GM21526 (cell line): ENCODE measurements around the gene ZNF665.
"Not testable (repeated sequence)": the region's sequence is repeated elsewhere in the genome, so short reads cannot be mapped to it uniquely, and the experiment has no call there.

Experiments
- ATAC-seq: cut with Tn5 transposase; IDR thresholded peaks from one replicate; pipeline ENCODE4 v1.9.1; 2021; ENCODE audit warnings: moderate library complexity; ENCODE audit not compliant: unreplicated experiment, low FRiP score

ZNF665 gene

GRCh38 chr19:53192771-53193534 lies at the start of gene ZNF665:
TSS of gene ZNF665 (minus strand) at chr19:53193358. CDS start at chr19:53182898, 10,460 bp downstream.
- ATAC-seq = no peak

- ATAC-seq = no peak
Observed at GRCh38 chr19:53237114-53237777, 44.1 kb upstream of the ZNF665 start.

- ATAC-seq = no peak
Observed at GRCh38 chr19:53224606-53225005, 31.4 kb upstream of the ZNF665 start.

- not testable (repeated sequence) for ATAC-seq
Observed at GRCh38 chr19:53222716-53223115, 29.6 kb upstream of the ZNF665 start.

GRCh38 chr19:53212703-53213320 lies 19.7 kb upstream of the ZNF665 start:
- no peak for ATAC-seq

- ATAC-seq = not testable (repeated sequence)
Observed at GRCh38 chr19:53211554-53211953, 18.4 kb upstream of the ZNF665 start.

GRCh38 chr19:53196777-53197396 lies 3.7 kb upstream of the ZNF665 start:
- ATAC-seq = no peak

- ATAC-seq = no peak
Observed at GRCh38 chr19:53195265-53195903, 2.2 kb upstream of the ZNF665 start.

- ATAC-seq = no peak
Observed at GRCh38 chr19:53193535-53194222, 521 bp upstream of the ZNF665 start.

- ATAC-seq = no peak
Observed at GRCh38 chr19:53190253-53190652, 2.9 kb downstream of the ZNF665 start.

- ATAC-seq = not testable (repeated sequence)
Observed at GRCh38 chr19:53189691-53190198, 3.4 kb downstream of the ZNF665 start.

GRCh38 chr19:53185155-53185882 lies 7.8 kb downstream of the ZNF665 start:
- ATAC-seq = not testable (repeated sequence)

- ATAC-seq = no peak
Observed at GRCh38 chr19:53183146-53183764, 9.9 kb downstream of the ZNF665 start.

- no peak for ATAC-seq
Observed at GRCh38 chr19:53182202-53182601, 11.0 kb downstream of the ZNF665 start.

- ATAC-seq = no peak
Observed at GRCh38 chr19:53177986-53178385, 15.2 kb downstream of the ZNF665 start.

GRCh38 chr19:53172889-53173288 lies 20.3 kb downstream of the ZNF665 start:
- no peak for ATAC-seq

- no peak for ATAC-seq
Observed at GRCh38 chr19:53165691-53166091, 27.5 kb downstream of the ZNF665 start.

- ATAC-seq = no peak
Observed at GRCh38 chr19:53161123-53161522, 32.0 kb downstream of the ZNF665 start.

GRCh38 chr19:53160350-53160749 lies 32.8 kb downstream of the ZNF665 start:
- ATAC-seq = no peak
